HG03521 (cell line): ENCODE data around the gene AKIRIN2.
"Not testable (repeated sequence)": the region's sequence is repeated elsewhere in the genome, so short reads cannot be mapped to it uniquely, and the experiment has no call there.

Experiments
- ATAC-seq: cut with Tn5 transposase; IDR thresholded peaks from one replicate; pipeline ENCODE4 v1.9.1; 2021; ENCODE audit warnings: mild to moderate bottlenecking, moderate library complexity; ENCODE audit not compliant: unreplicated experiment

The AKIRIN2 gene

DNA sequence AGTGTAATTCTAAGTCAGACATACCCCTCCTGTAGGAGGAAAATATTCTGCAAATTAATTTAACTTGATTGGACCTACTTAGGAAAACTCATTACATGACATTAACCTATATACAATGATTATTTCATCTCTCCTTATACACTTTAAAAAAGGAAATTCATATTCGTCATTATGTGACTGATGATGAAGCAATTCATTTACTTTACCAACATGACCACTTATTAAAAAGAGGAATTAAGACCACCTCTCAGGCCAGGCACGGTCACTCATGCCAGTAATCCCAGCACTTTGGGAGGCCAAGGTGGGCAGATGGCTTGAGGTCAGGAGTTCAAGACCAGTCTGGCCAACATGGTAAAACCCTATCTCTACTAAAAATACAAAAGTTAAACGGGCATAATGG, 11.6 kb downstream of the AKIRIN2 start:
- ATAC-seq, result no peak

DNA sequence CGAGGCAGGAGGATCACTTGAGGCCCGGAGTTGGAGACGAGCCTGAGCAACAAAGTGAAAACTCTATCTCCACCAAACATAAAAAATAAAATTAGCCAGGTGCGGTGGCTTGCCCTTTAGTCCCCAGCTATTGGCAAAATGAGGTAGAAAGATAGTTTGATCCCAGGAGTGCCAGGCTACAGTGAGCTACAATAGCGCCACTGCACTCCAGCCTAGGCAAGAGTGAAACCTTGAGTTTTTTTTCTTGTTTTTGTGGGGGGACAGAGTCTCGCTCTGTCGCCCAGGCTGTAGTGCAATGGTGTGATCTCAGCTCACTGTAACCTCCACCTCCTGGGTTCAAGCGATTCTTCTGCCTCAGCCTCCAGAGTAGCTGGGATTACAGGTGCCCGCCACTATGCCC, 14.1 kb downstream of the AKIRIN2 start:
- not testable (repeated sequence) for ATAC-seq

DNA sequence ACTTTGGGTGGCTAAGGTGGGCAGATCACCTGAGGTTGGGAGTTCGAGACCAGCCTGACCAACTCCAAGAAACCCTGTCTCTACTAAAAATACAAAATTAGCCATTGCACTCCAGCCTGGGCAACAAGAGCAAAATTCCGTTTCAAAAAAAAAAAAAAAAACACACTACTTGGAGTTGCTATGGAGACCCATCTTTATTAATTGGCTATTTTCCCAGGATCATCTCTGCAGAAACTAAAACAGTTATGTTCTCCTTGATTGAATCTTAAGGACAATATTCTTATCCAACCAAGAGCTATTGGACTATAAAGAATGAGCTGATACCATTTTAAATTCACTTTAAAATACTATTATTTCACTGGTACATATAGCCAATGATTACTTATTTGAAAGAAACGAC, 14.7 kb downstream of the AKIRIN2 start:
- no peak for ATAC-seq

DNA sequence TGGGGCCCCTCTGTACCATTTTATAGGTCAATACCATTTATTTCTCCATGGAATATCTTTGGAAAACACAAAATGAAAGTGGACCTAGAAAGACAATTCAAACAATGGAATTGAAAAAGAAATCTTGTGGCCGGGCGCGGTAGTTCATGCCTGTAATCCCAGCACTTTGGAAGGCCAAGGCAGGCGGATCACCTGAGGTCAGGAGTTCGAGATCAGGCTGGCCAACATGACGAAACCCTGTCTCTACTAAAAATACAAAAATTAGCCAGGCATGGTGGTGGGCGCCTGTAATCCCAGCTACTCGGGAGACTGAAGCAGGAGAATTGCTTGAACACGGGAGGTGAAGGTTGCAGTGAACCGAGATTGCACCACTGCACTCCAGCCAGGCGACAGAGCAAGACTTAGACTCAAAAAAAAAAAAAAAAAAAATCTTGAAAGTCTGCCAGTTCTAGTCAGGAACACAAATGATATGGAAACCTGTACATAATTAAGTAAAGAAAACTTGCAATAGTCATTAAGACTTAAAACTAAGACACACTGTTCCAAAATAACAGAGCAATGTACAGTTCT, 15.3 kb downstream of the AKIRIN2 start:
- ATAC-seq, result not testable (repeated sequence)

DNA sequence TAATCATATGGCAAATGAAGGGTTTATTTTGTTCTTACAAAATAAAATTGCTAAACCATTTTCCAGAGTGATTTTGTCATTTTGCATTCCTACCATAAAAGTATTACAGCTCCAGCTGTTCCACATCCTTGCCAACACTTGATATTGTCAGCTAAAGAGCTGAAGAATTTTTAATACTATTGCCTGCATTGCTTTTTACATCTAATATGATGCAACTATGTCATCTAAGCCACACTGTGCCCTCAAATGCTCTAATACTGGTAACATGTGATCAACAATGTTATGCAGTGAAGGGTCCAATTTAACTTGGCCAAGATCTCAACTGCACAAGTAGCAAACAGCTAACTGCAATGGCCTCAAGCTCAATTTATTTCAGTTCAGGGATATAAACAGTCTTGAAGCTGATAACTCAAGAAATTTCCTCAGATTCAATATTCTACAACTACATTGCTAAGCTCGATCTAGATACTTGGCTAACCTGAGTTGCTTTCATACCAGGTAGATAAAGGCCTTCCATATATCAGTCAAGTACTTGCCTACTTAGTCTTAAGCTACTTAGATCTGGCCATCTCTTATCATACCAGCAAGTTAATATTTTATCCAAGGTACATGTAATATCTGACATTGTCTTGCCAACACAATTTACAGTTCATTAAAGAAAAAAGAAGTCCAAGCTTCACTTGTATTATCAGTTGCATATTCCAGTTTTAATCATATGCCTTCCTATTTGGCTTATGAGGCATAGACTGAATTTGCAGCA, 17.0 kb downstream of the AKIRIN2 start:
- no peak for ATAC-seq

DNA sequence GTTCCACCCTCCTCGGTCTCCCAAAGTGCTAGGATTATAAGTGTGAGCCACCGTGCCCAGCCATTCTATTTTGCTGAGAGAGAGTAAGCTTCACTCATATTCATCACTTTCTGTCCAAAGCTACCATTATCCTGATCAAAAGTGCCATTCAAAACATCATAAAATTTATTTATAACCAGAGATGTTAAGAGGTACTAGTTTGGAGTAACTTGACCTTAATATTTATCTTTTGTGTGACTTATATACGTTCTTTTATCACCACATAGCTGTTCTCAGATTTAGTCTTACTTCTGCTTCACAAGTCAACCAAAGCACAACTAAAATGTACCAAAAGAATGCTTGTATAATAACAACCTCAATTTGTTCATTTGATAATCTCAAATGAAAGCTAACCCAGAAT, 18.1 kb downstream of the AKIRIN2 start:
- ATAC-seq, result no peak

DNA sequence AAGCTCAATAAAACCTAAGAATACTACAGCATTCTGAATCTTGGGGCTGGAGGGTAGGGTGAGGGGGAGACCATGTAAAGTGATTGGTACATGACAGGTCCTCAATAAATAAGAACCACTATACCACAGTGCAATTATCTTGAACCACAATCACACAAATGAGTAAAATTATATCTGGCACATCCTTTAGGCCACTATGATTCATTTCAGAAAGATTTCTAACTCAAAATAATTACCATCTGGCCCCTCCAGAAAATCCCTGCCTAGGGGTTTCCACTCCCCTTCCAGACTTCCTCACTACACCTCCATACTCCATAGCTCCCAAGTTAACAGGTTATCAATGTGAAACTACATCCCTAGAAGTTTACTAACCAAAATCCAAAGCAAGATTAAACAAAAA, 19.7 kb downstream of the AKIRIN2 start:
- no peak for ATAC-seq

DNA sequence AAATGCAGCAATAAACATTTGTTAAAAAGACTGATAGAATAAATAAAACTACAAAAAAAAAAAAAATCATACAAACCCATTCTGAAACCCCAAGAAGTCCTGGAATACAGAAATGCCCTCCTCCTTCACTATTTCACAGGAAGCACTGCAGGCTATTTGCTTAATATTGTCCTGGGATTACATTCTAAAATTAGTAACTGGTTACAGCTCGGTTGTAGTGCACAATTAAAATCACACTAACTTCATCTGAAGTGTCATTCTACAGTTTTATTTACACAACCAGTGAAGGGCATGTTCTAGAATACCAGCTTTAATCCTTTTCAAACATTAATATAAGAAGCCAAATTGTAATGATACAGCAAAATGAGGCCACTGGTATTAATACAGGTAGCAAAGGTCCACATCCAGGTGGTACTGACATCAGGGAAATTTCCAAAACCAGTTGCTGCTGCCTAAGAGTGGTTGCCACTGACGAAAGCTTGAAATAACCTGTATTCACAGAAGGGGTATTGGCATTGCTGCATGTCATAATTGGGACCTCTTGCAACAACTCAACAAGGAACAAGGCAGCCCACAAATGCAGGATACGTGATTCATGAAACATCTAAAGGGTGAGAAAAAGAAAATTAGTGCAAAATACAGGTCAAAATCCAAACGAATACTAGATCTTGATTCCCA, 26.9 kb downstream of the AKIRIN2 start:
- no peak for ATAC-seq

DNA sequence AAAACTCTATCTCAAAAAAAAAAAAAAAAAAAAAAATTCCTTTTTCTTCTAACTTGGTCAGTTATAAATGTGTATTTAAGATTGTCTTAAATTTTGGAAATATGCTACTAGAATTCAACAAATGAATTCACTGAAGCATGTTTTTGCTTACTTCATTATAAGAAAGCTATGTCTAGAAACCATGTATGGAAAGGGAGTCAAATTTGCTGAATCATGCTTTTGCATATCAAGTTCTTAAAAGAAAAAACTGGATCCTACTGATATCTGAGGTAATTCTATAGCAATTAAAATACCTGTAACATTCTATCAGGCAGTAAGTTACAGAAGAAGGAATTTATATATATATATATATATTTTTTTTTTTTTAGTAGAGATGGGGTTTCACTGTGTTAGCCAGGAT, 27.7 kb downstream of the AKIRIN2 start:
- ATAC-seq, result no peak

DNA sequence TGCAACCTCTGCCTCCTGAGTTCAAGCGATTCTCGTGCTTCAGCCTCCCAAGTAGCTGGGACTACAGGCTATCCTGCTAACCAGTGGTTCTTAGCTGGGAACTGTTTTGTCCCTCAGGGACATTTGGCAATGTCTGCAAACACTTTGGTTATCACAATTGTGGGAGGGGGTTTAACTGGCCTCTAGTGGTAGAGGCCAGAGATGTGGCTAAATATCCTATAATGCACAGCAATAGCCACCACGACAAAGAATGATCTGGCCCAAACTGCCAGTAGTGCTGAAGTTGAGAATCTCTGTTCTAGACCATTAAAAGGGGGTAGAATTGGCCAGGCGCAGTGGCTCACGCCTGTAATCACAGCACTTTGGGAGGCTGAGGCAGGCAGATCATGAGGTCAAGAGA, 28.8 kb downstream of the AKIRIN2 start:
- no peak for ATAC-seq

DNA sequence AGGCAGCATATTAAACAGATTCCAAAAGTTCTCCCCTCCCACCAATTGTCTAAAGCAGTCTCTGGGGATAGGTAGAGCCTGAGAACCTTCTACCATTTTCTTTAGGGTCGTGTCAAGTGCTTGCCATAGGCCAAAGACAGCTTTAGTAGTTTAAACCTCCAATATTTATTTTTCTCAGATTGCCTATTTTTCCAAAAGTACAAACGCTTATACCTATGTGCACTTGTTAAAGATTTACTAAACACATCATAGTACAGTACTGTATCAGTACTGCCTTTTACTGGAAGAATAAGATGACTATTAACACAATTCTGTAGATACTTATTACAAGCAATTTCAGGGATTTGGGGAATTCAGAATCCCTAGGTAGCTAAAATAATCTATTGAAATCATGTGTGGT, 29.4 kb downstream of the AKIRIN2 start:
- no peak for ATAC-seq

DNA sequence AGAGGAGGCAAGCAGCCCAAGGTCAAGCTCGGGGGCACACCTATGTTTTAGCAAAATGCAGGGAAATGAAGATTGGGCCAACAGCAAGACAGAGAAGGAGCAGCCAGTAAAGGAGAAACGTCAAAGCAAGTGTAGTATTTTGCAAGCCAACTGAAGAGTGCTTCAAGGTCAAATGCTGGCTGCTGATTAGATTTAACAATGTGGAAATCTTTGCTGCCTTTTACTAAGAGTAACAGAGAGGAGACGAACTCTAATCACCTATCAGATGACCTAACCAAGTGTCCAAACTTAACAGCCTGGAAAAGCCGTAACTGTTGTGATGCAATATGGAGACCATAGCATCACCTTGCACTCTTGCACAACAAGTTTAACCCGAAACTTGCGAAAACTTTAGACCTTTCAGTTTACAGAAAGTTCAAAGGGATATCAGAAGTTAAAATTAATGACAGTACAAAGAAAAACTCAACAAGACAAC, 30.4 kb downstream of the AKIRIN2 start:
- ATAC-seq, result no peak

DNA sequence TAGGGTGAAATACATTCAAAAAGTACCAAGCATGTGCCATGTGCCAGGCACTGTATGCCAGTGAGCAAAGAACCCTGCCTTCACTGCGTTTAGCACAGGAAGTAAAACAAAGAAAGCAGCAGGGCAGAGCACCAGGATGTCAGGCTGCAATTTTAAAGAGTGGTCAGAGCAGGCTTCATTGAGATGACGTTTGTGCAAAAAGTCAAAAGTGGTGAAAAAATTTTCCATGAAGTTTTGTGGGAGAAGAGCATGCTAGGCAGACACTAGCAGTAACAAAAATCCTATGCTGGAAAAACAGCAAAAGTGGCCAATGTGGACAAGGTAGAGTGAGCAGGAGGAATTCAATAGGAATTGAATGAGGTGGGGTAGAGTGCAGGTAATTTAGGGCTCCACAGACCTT, 31.3 kb downstream of the AKIRIN2 start:
- ATAC-seq, result no peak

DNA sequence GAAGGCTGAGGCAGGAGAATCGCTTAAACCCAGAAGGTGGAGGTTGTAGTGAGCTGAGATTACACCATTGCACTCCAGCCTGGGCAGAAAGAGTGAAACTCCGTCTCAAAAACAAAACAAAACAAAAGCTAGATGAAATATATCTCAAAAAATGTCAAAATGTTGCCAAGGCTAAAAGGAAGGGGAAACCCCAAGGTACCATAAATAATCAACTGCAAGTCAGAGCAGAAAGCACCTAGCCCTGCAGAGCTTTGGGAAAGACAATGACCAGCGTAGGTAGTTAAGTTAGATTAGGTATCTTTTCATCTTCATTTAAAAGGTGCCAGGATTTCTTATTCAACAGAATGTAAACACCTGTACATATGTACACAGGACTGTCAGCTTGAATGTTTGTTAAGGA, 33.0 kb downstream of the AKIRIN2 start:
- ATAC-seq, result no peak

DNA sequence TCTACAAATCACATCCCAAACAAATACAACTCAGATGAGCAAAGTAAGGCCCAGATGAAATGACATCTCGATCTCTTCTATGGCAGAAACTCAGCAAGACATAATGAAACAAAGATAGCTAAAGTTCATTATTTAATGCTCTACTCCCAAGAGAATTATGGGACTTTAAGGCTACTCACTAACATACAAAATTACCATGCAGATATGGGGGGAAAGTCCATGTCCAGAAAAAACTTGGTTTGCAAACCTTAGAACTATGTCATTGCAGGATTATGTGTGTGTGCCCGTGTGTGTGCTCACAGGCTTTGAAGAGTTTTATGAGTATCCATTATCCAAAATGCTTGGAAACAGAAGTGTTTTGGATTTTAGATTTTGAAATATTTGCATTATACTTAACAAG, 34.0 kb downstream of the AKIRIN2 start:
- ATAC-seq, result no peak

DNA sequence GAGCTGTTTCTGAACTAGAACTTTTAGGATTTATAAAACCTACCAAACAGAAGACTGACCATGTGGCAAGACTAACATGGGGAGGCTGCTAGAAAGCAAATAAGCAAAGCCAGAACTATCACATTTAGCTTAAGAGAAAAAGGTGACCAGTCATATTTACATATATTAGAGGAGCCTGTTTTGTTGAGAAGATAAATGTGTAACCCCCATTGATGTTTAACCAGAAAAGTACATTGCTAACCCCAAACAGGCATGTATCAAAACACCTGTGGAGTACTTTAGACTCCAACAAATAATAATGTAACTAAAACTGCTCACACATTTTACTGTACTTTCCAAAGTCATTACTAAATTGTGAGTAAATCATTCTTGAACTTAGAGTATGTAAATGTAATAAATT, 35.0 kb downstream of the AKIRIN2 start:
- ATAC-seq, result no peak

DNA sequence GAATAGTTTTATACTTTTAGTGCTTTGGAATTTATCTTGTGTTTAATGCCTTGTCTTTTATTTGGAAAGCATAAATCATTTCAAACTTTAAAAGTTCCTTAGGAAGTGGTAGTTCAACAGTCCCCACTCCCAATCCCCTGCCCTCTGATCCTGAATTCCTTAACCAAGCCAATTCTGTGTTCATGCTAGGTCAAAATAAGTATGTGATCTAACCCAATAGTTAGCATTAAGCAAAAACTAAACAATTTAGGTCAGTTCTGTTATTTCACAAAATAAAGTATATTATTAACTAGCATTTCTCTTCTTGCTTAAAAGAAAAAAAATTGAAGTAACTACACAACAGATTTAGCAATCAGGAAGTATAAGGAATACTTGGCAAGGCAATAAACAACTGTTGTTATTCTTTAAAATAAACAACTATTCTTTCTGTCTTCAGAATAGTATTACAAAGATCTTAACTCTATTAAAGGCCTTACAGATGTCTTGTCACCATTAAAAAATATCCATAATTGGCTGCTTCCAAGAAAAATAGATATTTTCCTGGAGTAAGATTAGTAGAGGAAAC, 37.0 kb downstream of the AKIRIN2 start:
- no peak for ATAC-seq

DNA sequence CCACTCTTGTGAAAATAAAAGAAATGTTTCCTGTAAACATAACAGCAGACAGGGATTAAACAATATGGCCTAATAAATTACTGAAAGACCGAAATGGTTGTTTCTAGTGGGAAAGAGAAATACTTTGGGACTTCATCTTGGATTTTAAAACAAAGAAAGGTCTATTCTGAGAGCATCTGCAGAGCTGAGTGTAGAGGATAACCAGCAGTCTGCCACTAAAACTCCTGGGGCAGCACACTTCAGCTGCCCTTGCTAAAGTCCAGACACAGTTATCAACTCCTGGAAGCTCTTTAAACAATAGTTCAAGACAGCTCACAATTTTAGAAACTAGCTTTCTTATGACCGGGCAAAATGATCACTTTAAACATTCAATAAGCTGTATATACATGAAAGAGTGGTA, 38.6 kb downstream of the AKIRIN2 start:
- no peak for ATAC-seq

DNA sequence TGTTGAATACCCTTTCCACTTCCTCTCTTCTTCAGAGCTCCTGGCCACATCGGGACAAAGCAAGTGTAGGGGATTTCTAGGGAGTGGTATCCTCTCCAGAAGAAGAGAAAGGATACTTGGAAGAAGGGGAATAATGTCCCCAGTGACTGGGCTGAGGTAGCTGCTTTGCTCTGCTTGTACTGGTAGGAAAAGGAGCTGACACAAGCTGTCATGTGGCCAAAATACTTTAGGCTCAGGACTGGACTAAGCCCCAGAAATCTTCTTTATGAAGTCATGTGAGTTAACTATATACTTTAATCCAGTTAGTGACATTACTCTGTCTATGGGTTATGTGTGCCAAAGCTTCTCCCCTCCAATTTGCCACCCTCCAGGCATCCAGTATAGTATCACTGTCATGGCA, 40.5 kb downstream of the AKIRIN2 start:
- no peak for ATAC-seq

DNA sequence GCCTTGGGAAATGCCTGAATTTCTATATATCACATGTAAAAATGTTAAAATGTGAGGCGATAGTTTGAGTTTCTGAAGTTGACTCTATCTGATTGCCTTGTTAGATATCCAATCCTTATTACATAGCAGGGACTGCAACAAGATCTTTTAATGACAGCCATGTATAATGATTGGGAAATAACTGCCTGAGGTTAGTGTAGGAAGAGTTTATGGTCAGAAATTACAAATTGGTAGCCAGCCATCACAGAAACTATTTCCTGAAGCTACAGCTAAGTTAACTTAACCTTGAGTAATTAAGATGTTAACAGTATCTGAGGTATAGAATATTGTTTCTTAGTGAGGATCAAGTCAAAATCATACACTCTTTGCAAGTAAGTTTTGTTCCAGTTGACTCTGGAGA, 41.0 kb downstream of the AKIRIN2 start:
- ATAC-seq, result no peak

DNA sequence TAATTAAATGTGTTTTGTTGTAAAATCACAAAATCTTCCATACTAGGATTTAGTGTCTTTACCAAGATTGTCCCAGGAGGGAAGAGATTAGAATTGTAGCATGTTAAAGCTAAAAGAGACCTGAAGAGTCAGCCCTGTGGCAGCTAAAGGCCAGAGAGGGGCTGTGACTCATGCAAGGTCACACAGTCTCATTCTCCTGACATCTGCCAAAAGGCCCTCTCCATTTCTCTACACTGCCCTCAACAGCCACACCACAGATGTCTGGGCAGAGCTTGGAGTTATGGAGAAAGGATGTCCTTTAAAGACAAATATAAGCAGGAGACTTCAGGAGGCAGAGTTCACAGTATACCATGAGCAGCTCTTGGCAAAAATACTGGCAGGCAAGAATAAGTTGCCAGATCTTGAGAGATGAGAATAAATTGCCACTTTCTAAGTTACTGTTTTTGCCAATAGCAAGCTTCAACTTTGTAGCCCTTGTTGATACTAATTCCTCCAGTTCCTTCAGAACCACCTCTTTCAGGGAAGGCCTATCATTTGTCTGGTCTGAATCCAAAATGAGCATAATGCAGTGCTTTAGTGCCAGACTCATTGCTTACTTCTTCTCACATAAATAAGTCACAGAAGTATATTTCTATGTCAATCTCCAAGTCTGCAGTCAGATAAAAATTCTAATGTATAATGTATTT, 41.7 kb downstream of the AKIRIN2 start:
- no peak for ATAC-seq
